Ishikawa (cell line): ENCODE measurements around the gene HOXD4.

Experiments used
- CEBPB ChIP-seq: IDR thresholded peaks from 2 replicates; pipeline ENCODE4 v1.6.1; 2012
- CREB1 ChIP-seq: IDR thresholded peaks from 2 replicates; pipeline ENCODE4 v1.6.1; 2012; ENCODE audit warnings: low read depth
- EGR1 ChIP-seq: IDR thresholded peaks from 2 replicates; pipeline ENCODE4 v1.6.1; 2012
- EP300 ChIP-seq: IDR thresholded peaks from 2 replicates; pipeline ENCODE4 v1.6.1; 2012; ENCODE audit warnings: borderline replicate concordance
- FOXM1 ChIP-seq: IDR thresholded peaks from 2 replicates; pipeline ENCODE4 v1.6.1; 2012; ENCODE audit warnings: low read depth, borderline replicate concordance
- NFIC ChIP-seq: IDR thresholded peaks from 2 replicates; pipeline ENCODE4 v1.6.1; 2012
- RAD21 ChIP-seq: IDR thresholded peaks from 2 replicates; pipeline ENCODE4 v1.6.1; 2012; ENCODE audit warnings: low read depth
- REST ChIP-seq: IDR thresholded peaks from 2 replicates; pipeline ENCODE4 v1.6.1; 2012; ENCODE audit warnings: low read depth, mild to moderate bottlenecking
- TAF1 ChIP-seq: IDR thresholded peaks from 2 replicates; pipeline ENCODE4 v1.6.1; 2012; ENCODE audit warnings: low read depth, mild to moderate bottlenecking
- TCF12 ChIP-seq: IDR thresholded peaks from 2 replicates; pipeline ENCODE4 v1.6.1; 2012; ENCODE audit warnings: low read depth
- TEAD4 ChIP-seq: IDR thresholded peaks from 2 replicates; pipeline ENCODE4 v1.6.1; 2012
- YY1 ChIP-seq: IDR thresholded peaks from 2 replicates; pipeline ENCODE4 v1.6.1; 2012; ENCODE audit warnings: low read depth
- ZBTB7A ChIP-seq: IDR thresholded peaks from 2 replicates; pipeline ENCODE4 v1.6.1; 2012; ENCODE audit warnings: low read depth
- TF ChIP-seq, protein P1 (sequence below): IDR thresholded peaks from 2 replicates; pipeline ENCODE4 v1.6.1; 2012
- TF ChIP-seq, protein P2 (sequence below): IDR thresholded peaks from 2 replicates; pipeline ENCODE4 v1.6.1; 2012

HOXD4 gene

GRCh38 chr2:176122052-176122682 is 29.2 kb upstream of the HOXD4 start:
- TF ChIP-seq CEBPB (no peak), TCF12 (0 out of 2 replicates have a peak, but pooled peaks have one; percentile 31), TEAD4 (no peak), NFIC (no peak), RAD21 (no peak), FOXM1 (no peak), ZBTB7A (no peak), REST (no peak), EP300 (no peak), EGR1 (no peak), YY1 (no peak), TAF1 (no peak)
- TF ChIP-seq, protein P1, sequence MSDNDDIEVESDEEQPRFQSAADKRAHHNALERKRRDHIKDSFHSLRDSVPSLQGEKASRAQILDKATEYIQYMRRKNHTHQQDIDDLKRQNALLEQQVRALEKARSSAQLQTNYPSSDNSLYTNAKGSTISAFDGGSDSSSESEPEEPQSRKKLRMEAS = no peak
- TF ChIP-seq, protein P2, sequence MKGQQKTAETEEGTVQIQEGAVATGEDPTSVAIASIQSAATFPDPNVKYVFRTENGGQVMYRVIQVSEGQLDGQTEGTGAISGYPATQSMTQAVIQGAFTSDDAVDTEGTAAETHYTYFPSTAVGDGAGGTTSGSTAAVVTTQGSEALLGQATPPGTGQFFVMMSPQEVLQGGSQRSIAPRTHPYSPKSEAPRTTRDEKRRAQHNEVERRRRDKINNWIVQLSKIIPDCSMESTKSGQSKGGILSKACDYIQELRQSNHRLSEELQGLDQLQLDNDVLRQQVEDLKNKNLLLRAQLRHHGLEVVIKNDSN = peak; percentile 97

DNA sequence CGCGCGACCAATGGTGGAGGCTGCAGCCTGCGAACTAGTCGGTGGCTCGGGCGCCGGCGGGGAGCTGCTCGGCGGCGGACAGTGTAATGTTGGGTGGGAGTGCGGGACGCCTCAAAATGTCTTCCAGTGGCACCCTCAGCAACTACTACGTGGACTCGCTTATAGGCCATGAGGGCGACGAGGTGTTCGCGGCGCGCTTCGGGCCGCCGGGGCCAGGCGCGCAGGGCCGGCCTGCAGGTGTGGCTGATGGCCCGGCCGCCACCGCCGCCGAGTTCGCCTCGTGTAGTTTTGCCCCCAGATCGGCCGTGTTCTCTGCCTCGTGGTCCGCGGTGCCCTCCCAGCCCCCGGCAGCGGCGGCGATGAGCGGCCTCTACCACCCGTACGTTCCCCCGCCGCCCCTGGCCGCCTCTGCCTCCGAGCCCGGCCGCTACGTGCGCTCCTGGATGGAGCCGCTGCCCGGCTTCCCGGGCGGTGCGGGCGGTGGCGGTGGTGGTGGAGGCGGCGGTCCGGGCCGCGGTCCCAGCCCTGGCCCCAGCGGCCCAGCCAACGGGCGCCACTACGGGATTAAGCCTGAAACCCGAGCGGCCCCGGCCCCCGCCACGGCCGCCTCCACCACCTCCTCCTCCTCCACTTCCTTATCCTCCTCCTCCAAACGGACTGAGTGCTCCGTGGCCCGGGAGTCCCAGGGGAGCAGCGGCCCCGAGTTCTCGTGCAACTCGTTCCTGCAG is 28.5 kb upstream of the HOXD4 start, which contains the start of gene HOXD9:
Gene HOXD9 (plus strand): TSS at position 37 of the 728 bp plus-strand sequence. CDS start 50 bp downstream, at position 87.
- peak; percentile 64; the same call in 1 of the 2 replicates for TF ChIP-seq TAF1
- TF ChIP-seq ZBTB7A = no peak; the same call in 1 of the 2 replicates
- TF ChIP-seq CREB1 = no peak
- TF ChIP-seq, protein P2 = no peak; the same call in 1 of the 2 replicates
- no peak for TF ChIP-seq RAD21
- TF ChIP-seq TCF12 = no peak; the same call in 1 of the 2 replicates
- no peak for TF ChIP-seq CEBPB
- peak; percentile 69 for TF ChIP-seq YY1
- no peak for TF ChIP-seq FOXM1
- no peak for TF ChIP-seq REST
- TF ChIP-seq, protein P1 = peak; percentile 82
- no peak for TF ChIP-seq TEAD4
- no peak for TF ChIP-seq EP300
- TF ChIP-seq EGR1 = peak; percentile 42; the same call in 1 of the 2 replicates
- no peak for TF ChIP-seq NFIC

DNA sequence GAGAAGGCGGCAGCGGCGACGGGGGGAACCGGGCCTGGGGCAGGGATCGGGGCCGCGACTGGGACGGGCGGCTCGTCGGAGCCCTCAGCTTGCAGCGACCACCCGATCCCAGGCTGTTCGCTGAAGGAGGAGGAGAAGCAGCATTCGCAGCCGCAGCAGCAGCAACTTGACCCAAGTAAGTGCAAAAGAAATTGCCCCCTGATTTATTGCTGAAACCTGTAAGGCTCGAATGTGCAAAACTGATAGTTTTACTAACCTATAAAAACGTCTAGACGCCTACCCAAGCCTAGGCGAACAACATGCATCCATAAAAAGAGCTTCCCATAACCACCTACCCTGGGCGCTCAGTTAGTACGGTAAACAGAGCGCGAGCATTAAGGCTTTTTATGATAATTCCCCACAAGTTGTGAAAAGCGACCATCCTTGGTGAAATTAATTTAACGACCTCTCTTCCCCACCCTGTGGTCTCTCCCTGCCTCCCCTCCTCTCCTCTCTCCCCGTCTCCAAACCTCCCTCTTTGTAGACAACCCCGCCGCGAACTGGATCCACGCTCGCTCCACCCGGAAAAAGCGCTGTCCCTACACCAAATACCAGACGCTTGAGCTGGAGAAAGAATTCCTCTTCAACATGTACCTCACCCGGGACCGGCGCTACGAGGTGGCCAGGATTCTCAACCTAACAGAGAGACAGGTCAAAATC is 27.8 kb upstream of the HOXD4 start:
- no peak for TF ChIP-seq CEBPB
- TF ChIP-seq, protein P2 = no peak
- TF ChIP-seq TCF12 = no peak
- TF ChIP-seq EP300 = no peak
- no peak for TF ChIP-seq REST
- no peak for TF ChIP-seq EGR1
- no peak for TF ChIP-seq YY1
- no peak for TF ChIP-seq RAD21
- no peak for TF ChIP-seq ZBTB7A
